HG02588 (cell line): ENCODE data around the gene HOXB6.

Source experiments
- ATAC-seq: cut with Tn5 transposase; IDR thresholded peaks from one replicate; pipeline ENCODE4 v1.9.1; 2021; ENCODE audit warnings: mild to moderate bottlenecking, moderate library complexity; ENCODE audit not compliant: unreplicated experiment

Gene HOXB6

GRCh38 chr17:48604770-48605329 is at the start of gene HOXB6:
HOXB6 (minus strand) TSS chr17:48604986; CDS start chr17:48598150, 6,836 bp downstream.
- ATAC-seq = no peak

DNA sequence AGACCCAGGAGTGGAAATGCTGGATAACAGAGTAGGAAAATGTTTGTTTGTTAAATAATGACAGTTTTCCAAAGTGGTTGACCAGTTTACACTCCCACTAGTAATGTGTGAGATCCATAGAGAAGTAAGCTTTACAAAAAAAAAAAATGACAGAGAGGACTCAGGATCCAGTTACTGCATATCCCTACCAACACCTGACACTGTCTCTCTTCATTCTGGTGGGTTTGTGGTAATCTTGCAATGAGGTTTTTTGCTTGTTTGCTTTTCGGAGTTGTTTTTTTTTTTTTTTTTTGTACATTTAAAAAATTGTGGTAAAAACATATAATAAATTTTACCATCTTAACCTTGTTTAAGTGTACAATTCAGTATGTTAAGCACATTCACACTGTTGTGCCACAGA is 45.0 kb upstream of the HOXB6 start:
- no peak for ATAC-seq

DNA sequence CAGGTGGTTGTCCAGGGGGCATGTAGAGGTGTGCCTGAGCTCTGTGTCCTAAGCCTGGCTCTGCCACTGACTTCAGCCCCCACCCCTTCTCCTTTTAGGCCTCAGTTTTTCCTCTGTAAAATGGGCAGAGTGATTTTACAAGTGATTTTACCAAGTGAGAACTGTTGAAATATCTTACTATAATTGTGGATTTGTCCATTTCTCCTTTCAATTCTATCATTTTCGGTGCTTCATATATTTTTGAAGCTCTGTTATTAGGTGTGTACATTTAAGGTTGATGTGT is 43.1 kb upstream of the HOXB6 start:
- no peak for ATAC-seq

DNA sequence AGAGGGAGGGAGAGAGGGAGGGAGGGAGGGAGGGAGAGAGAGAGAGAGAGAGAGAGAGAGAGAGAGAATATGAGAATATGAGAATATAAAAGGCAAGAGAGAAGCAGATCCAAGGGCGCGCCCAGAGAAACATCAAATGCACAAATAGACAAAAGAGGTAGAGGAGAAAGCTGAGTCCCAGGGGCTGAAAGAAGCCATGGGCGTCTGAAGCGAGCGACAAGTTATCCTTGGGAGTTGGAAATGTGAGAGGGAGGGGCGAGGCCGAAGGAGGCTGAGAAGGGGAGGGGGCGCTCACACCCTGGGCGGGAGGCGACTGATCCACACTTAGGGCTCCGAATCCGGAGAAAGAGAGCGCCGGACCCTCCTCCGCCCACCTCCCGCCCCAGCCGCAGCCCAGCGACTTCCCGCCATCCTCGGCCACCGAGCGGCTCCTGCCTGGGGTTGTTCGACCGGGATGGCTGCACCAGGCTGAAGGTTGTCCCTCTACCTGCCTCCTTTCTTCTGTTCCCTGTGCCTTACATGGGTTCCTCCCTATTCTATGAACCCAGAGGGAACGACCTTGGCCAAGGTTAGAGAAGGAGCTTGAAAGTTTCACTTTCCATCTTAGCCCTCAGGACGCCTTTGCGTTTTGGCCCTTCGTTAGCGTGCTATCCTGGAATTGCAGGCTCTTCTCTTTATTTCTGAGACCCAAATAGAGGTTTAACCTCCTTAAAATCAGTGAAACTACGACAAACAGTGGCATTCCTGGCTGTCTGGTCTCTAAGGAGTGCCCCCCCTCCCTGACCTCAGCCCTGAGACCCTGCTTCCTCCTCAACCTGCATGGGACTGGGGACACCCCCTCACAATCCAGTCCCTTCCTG is 42.5 kb upstream of the HOXB6 start:
- no peak for ATAC-seq

DNA sequence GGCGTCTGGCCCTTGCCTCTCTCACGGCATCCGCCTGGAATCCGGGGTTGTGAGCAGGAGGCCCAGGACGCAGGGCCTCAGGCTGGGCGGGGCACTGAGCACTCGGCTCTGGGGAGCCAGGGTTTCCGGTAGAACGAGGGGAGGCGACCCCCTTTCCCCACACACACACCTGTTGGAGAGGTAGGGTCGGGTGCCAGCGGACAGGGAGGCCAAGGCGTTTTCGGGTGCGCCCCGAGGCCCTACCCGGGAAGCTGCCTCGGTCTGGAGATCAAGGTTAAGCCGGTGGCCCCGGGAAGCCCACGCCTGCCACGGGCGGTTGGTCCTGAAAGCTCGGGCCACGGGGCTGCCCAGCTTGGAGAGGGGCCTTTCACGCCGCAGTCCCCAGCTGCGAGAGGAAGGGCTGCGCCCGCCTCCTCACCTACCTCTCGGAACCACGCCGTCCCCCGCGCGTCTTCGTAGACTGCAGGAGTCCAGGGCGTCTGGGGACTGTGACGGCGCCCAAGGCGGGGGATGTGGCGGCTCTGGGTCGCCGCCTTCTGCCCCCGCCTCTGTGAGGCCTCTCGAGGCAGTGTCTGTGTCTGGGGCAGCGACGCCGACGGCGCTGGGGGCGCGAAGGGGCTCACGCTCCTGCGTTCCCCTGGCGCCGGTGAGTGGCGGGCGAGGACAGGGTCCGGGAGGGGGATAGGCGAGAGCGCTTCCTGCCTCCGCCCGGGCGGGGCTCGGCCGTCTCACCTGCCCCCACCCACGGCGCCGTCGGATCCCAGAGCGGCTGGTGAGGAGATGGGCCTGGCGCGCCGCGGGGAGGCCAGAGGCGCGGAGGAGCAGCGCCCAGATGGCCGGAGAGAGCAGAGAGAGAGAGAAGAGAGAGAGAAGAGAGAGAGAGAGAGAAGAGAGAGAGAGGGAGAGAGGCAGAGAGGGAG is 41.7 kb upstream of the HOXB6 start:
- no peak for ATAC-seq

DNA sequence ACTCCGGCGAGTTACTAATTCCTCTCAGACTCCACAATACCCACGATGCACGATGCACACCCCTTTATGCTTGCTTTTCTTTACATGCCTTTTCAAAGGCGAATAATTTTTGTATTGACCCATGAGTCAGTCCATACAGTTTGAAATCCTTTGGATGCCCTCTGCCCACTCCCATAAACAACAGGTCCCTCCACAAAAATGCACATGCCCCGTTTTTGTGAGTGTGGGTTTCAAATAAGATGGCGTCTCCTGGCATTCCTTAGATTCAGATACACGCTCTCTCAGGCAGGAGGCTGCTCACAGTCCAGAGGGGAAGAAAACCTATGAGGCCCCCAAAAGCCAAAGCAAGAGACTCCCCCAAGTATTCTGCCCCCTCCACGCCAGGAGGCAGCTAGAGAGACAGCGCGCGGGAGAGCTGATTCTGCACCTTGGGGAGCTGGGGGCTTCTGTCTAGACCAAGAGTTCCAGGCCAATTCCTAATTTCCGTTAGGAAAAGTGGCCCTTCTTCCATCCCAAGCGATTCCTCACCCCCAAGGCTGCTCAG is 40.9 kb upstream of the HOXB6 start:
- no peak for ATAC-seq

DNA sequence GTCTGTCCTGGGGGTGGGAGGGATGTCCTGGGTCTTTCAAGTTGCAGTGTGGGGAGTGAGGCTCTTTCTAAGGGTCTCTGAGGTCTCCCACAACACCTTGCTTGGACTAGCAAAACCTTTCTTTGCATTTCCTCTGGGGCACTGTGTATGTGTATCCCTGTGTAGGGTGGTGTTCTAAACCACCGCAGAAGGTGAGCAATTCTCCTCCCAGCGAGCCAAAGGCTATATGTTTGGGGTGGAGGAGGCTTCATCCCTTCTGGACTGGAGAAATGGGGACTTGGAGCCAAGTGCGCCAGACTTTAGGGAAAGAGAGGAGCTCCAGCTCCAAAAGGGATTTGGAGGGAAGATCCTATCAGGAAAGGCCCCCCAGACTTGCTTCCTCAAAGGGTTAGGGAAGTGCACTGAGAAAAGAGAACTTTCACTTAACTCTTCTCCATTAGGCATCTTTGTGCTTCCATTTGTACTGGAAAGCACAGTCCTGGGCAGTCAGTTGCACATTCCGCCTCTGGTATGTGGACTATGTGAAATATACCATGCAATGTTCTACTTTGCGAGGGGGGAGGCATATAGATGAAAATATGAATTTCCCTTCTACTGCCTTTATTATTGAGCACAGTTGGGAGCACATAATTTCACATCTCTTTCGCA is 40.2 kb upstream of the HOXB6 start:
- ATAC-seq = no peak

- no peak for ATAC-seq
Observed at GRCh38 chr17:48644159-48644558, 39.4 kb upstream of the HOXB6 start.

DNA sequence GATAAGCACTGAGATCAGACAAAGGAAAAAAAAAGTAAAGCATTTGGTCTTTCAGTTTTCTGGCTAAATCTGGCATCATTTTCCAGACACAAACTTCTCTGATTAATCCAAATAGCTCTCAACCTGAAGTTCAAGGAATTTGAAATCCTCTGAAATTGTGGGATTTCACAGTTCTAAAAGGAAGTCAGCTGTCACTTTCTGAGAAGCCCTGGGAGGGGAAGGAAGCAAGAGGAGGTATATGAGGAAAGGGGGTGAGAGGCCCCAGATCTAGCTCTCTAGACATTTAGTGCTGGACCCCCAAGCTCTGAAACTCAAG is 38.9 kb upstream of the HOXB6 start:
- ATAC-seq = no peak

- ATAC-seq = no peak
Observed at GRCh38 chr17:48642843-48643696, 38.3 kb upstream of the HOXB6 start.

DNA sequence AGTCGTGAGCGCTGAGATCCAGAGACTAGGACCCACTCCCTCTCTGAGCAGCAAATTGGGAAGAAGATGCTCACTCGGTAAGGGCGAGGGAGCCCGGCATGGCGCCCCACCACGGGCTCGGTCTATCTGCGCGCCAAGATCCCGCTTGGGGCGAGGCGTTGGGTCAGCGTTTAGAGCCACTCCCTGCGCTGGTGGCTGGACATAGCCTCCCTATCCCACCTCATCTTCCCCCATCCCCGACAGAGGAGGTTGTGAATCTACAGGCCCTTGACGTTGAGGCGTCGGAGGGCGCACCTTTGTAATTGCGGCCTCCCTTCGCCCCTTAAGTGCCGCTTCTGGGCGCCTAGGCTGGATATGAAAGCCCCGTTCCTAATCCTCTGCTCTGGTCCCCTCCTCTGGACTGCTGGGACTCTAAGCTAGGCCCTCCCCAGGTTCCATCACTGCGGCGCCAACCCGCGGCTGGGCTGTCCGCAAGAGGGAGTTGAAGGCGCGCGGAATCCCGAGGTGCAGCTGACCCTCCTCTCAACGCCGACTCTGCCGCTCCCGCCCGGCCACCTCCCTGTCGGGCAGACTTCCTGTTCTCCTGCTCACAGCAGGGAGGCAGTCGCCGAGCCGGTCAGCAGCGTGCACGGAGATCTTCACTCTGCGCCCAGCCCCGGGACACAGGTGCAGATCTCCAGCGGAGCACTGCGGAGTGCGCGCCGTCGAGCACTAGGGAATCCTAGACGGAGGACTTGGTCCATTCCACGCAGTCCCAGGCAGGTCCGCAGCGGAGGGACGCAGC is 37.5 kb upstream of the HOXB6 start:
- ATAC-seq = no peak

GRCh38 chr17:48641541-48642058 is 36.8 kb upstream of the HOXB6 start:
- no peak for ATAC-seq

GRCh38 chr17:48640858-48641180 is 36.0 kb upstream of the HOXB6 start:
- ATAC-seq = no peak

- no peak for ATAC-seq
Observed at GRCh38 chr17:48639982-48640857, 35.4 kb upstream of the HOXB6 start.

DNA sequence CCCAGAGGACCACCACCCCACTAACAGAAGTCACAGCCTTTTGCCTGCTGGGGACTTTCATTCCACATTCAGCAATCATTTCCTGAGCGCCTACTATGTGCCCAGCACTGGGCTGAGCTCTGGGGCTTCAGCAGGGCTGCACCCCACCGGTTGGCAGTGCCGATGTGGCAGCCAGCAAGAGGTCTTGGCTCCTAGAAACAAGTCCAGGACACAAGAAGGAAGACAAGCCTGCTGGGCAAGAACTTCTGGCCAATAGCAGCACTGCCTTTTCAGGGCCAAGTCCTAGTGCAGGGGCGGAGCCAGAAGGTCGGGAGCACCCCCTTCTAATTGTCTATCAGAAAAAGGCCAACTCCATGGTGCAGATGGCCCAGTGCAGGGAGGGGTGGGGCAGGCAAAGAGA is 34.4 kb upstream of the HOXB6 start:
- no peak for ATAC-seq

DNA sequence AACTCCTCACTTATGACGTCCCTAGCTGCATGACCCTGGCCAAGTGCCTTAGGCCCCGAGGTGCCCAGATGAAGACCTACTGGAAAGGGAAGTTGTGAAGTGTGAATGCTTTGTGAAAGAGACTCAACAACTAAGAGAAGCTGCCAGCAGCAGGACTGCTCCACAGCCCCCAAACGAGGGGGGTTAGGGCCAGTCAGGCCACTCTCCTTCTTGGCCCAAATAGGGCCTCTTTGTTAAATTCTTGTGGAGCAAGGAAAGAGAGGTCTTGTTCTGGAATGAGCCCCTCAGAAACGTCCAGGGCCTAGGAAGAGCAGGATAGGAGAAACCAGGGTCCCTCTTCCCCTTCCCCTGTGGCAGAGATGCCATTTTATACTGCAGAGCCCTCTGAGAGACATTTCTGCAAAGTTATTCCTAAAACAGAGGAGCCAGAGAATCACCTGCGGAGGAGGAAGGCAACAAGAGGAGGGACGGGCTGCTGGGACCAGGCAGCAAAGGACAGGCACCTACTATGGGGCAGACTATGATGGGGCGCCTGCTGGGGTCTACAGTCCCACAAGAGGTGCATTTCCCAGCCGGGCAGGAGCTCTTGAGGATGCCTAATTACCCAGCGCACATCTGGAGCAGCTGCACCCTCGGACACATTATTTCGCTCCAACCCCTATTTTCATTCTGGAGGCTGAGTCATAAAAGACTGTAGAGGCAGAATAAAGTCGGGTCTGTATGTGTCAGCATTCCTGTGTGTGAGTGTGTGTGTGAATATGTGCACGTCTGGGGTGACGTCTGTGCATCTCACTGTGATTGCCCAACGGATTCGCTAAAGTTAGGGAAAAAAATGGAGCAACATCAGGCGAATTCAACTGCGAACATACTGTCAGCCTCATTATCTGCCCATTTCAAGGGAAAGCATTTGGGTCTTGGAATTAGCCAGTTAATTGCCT is 32.8 kb upstream of the HOXB6 start:
- ATAC-seq = no peak
